ENCODE measurements around the gene CNTNAP2.

DNA sequence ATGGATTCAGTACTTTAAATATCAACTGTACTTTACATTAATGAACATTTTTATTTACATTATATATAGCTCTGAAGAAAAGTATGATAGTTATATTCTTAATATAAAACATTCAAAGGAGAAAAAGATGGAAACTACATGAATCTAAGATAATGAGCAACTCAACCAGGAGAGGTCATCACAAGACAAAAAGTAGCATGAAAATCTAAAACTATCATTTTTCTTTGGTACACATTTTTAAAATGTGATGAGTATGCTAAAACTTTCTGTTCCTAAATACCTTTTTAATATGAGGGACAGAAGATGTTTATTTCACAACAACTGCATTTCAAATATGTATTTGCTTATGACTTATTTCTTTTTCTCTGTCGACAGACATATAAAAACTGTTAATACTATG is 2.4 kb downstream of the CNTNAP2 start:
- TF ChIP-seq EZH2 (IDR thresholded peaks at IDR 0.05) (no peak), POLR2AphosphoS5 (IDR thresholded peaks at IDR 0.05; ENCODE audit: borderline replicate concordance, low read depth, low read length) (no peak)
